OCI-LY7 (cell line): ENCODE data around the gene FAM221B. TPM values are rescaled to one million over a fixed set of nuclear protein-coding genes. Genes with fewer than 3 reads are reported as not detected.

Experiments
- BruUV-seq: library from RNA; stranded (reverse); fragments of 400-500 nt; replicated peaks from 2 replicates; lab custom pipeline; 2021; lab: Mats Ljungman, UMichigan
- CTCF ChIA-PET: fragments of 300-600 bp; sonication (Branson Sonifier 250); formaldehyde crosslinking; loops from one replicate; lab custom pipeline; 2022; ENCODE audit warnings: antibody characterized with exemption; ENCODE audit not compliant: unreplicated experiment; lab: Charles Lee
- POLR2A ChIA-PET: fragments of 300-600 bp; sonication (Branson Sonifier 250); formaldehyde crosslinking; loops from one replicate; lab custom pipeline; 2022; ENCODE audit warnings: antibody characterized with exemption; lab: Charles Lee
- DNase-seq: peaks from one replicate; pipeline ENCODE4 v3.0.0-alpha.2; 2015; ENCODE audit warnings: low spot score
- H2AFZ ChIP-seq: fragments of 200-600 bp; sonication (generic), shearing (Covaris generic); 2 replicates; pipeline ENCODE4 v1.6.1; 2014; ENCODE audit warnings: mild to moderate bottlenecking, antibody characterized with exemption, low read length, moderate library complexity
- H3K27ac ChIP-seq: fragments of 200-600 bp; sonication (generic); 2 replicates; pipeline ENCODE4 v1.5.1; 2014; ENCODE audit warnings: mixed run types, low read depth, mild to moderate bottlenecking, moderate library complexity, low read length, inconsistent platforms; ENCODE audit not compliant: poor library complexity, severe bottlenecking
- H3K36me3 ChIP-seq: fragments of 200-600 bp; sonication (generic); 2 replicates; pipeline ENCODE4 v1.6.1; 2014; ENCODE audit warnings: mild to moderate bottlenecking, antibody characterized with exemption, low read length, moderate library complexity, mixed read lengths; ENCODE audit not compliant: insufficient read depth
- H3K4me1 ChIP-seq: fragments of 200-600 bp; sonication (generic); 2 replicates; pipeline ENCODE4 v1.5.1; 2014; ENCODE audit warnings: mild to moderate bottlenecking, low read length; ENCODE audit not compliant: insufficient read depth, poor library complexity, severe bottlenecking
- H3K4me2 ChIP-seq: fragments of 200-600 bp; sonication (generic); 2 replicates; pipeline ENCODE4 v1.6.1; 2014; ENCODE audit warnings: mild to moderate bottlenecking, low read length
- H3K4me3 ChIP-seq: fragments of 200-600 bp; sonication (generic); 2 replicates; pipeline ENCODE4 v1.5.1; 2014; ENCODE audit warnings: mild to moderate bottlenecking, low read depth, low read length; ENCODE audit not compliant: poor library complexity, severe bottlenecking
- H3K79me2 ChIP-seq: fragments of 200-600 bp; sonication (generic); 2 replicates; pipeline ENCODE4 v1.6.1; 2016; ENCODE audit warnings: low read depth, mild to moderate bottlenecking, low read length, moderate library complexity, mixed read lengths; ENCODE audit not compliant: insufficient read depth
- H3K9me2 ChIP-seq: fragments of 200-600 bp; sonication (generic); 2 replicates; pipeline ENCODE4 v1.6.1; 2016; ENCODE audit warnings: mild to moderate bottlenecking, low read length, mixed read lengths; ENCODE audit not compliant: insufficient read depth
- H3K9me3 ChIP-seq: fragments of 200-600 bp; sonication (generic); 2 replicates; pipeline ENCODE4 v1.6.1; 2014; ENCODE audit warnings: mild to moderate bottlenecking, mixed run types, low read length, mixed read lengths
- H4K20me1 ChIP-seq: fragments of 200-600 bp; sonication (generic); 2 replicates; pipeline ENCODE4 v1.6.1; 2014; ENCODE audit warnings: mild to moderate bottlenecking, antibody characterized with exemption, low read length, moderate library complexity, mixed read lengths; ENCODE audit not compliant: insufficient read depth
- EZH2phosphoT487 ChIP-seq: fragments of 200-600 bp; sonication (generic); IDR thresholded peaks from 2 replicates; pipeline ENCODE4 v1.6.1; 2018; ENCODE audit warnings: low read depth, borderline replicate concordance, mild to moderate bottlenecking, mixed run types, antibody characterized with exemption, low read length, moderate library complexity, mixed read lengths
- intact Hi-C: fragments of 100-400 bp; cut with micrococcal nuclease; formaldehyde crosslinking; loops from one replicate; pipeline ENCODE4 v1.10.0; 2022; ENCODE audit not compliant: unreplicated experiment
- total RNA-seq, 2 experiments: library from RNA; depleted of rRNA in 1 of 2; stranded (reverse); fragments of >200 nt in 1 of 2; shearing (Covaris generic) in 1 of 2; gene quantifications; 2 replicates each; pipeline ENCODE4 v1.2.3, GENCODE V29; 2014 to 2022
- TF ChIP-seq, protein P1 (sequence below): fragments of 200-600 bp; sonication (generic); conservative IDR thresholded peaks from 2 replicates; pipeline ENCODE4 v1.5.1; 2014; ENCODE audit warnings: mild to moderate bottlenecking, antibody characterized with exemption, low read length, moderate library complexity, mixed read lengths

Gene FAM221B
- total RNA-seq, 2 experiments from 2014 or later = not detected

DNA sequence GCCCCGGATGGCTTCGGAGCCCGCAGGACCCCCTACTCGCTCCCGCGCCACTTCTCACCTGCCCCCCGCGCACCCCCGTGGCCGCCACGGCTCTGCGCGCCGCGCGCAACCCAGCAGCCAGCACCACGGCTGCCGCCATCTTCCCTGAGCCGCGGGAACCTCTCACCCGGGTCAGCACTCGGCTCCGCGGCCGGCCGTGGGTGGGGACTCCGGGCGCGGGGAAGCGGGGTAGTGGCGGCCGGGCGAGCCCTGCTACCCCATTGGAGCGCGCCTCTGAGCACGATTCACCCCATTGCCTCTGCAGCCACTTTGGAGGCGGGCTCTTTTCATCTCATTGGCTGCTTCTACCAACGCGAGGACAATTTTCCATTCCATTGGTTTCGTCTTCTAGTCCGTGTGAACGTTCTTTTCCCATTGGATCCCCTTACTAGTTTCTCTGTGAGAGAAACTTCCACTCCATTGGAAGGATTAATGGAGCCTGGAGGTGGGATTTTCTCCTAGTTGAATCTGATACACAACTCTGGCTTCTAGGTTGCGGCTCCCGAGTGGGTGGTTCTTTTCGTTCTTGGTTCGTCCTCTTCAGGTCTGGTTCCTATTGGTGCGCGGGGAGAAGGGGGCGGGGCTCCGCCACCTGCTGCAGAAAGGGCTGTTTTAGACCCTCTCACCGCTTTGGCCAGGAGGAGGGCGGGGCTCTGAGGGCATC, 13.5 kb downstream of the FAM221B start, which contains the start of gene HINT2:
TSS of gene HINT2 (minus strand) at position 202 of the 703 bp plus-strand sequence. CDS start at position 139, 63 bp downstream.
- Histone ChIP-seq H3K36me3 (no peaks in the 10 kb centered on the region), H2AFZ (peak within 1 kb of the TSS; percentile 96), H3K4me3 (peak within 1 kb of the TSS; percentile 93), H3K9me3 (0 out of 2 replicates have a peak, but pooled peaks cover 4% of the 10 kb centered on the region), H3K9me2 (no peaks in the 10 kb centered on the region), H3K27ac (peak within 1 kb of the TSS; percentile 82), H4K20me1 (no peaks in the 10 kb centered on the region), H3K4me1 (peaks cover 29% of the 10 kb centered on the region), H3K79me2 (peaks cover 10% of the 10 kb centered on the region; the same call in 1 of the 2 replicates), H3K4me2 (peak within 1 kb of the TSS; percentile 93)
- DNase-seq = peak; percentile 98
- CTCF ChIA-PET = interaction anchor here (0.6 to 1.0 kb wide), 2 partner anchors 25 to 96 kb away, joined by 3 to 4 read pairs; no protein-coding TSS in a partner anchor
- intact Hi-C loops = loop anchor here (1.0 to 5.0 kb wide), 5 partner anchors 14 to 193 kb away; partner anchors contain the start of genes GBA2, RGP1 and TMEM8B
- BruUV-seq = no TSS peak
- POLR2A ChIA-PET = interaction anchor here (0.9 to 2.2 kb wide), 5 partner anchors 67 to 195 kb away, joined by 4 to 7 read pairs (median 4); partner anchors contain the start of genes ARHGEF39, GBA2, RGP1 and TLN1
- TF ChIP-seq, protein P1, sequence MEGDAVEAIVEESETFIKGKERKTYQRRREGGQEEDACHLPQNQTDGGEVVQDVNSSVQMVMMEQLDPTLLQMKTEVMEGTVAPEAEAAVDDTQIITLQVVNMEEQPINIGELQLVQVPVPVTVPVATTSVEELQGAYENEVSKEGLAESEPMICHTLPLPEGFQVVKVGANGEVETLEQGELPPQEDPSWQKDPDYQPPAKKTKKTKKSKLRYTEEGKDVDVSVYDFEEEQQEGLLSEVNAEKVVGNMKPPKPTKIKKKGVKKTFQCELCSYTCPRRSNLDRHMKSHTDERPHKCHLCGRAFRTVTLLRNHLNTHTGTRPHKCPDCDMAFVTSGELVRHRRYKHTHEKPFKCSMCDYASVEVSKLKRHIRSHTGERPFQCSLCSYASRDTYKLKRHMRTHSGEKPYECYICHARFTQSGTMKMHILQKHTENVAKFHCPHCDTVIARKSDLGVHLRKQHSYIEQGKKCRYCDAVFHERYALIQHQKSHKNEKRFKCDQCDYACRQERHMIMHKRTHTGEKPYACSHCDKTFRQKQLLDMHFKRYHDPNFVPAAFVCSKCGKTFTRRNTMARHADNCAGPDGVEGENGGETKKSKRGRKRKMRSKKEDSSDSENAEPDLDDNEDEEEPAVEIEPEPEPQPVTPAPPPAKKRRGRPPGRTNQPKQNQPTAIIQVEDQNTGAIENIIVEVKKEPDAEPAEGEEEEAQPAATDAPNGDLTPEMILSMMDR = no peak
- no peak for TF ChIP-seq EZH2phosphoT487

DNA sequence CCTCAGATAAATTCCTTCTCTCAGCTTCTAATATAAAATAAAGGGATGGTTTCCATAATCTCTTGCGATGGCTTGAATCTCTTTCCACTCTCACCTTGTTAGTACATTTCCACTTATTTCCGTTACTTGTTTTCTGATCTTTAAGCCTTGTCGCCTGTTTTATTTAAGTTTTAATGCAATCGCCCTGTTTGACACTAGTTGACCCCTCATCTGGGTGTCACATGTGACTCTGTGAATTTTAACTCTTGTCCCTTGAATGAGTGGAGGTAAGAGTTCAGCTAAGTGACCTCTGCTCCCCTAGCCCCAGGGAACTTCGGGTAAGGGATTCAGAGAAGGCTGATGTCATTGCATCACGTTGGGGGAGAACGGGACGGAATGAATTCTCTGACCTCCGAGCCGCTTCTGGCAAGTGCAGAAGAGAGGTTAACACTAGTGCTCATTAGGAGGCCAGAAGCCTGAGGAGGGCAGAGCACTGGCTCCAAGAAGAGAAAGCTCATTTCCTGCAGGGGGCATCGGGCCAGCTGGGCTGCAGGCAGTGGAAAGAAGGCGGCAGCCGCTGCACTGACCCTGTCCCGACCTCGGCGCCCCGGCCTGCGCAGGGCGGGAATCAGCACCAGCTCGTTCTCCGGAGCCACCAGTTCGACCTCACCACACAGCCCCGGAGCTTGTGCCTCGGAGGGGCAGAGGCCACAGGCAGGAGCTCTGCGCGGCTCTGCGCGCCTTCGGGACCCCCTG, 14.3 kb downstream of the FAM221B start:
- Histone ChIP-seq H3K79me2 (peaks cover 10% of the 10 kb centered on the region; the same call in 1 of the 2 replicates), H2AFZ (peak overlapping the region; percentile 96; the same call in 1 of the 2 replicates), H3K9me3 (0 out of 2 replicates have a peak, but pooled peaks cover 4% of the 10 kb centered on the region), H4K20me1 (no peaks in the 10 kb centered on the region), H3K36me3 (no peaks in the 10 kb centered on the region), H3K4me3 (peak overlapping the region; percentile 93), H3K27ac (peak overlapping the region; percentile 82), H3K4me1 (peaks cover 29% of the 10 kb centered on the region), H3K9me2 (no peaks in the 10 kb centered on the region), H3K4me2 (peak overlapping the region; percentile 93)
- TF ChIP-seq, protein P1 = peak; percentile 58
- no peak for TF ChIP-seq EZH2phosphoT487
- ChIA-PET POLR2A (interaction anchor here (0.6 to 2.2 kb wide), 11 partner anchors 9 to 221 kb away, joined by 3 to 7 read pairs (median 4); partner anchors contain the start of genes ARHGEF39, GBA2, RGP1 and TLN1), CTCF (interaction anchor here (0.6 to 1.0 kb wide), 2 partner anchors 24 to 95 kb away, joined by 3 to 4 read pairs; no protein-coding TSS in a partner anchor)
- no TSS peak for BruUV-seq
- peak; percentile 75 for DNase-seq
- intact Hi-C loops = loop anchor here (2.0 to 5.0 kb wide), 4 partner anchors 57 to 192 kb away; partner anchors contain the start of genes GBA2 and RGP1
